HepG2 (cell line): ENCODE results near the gene RBMS2. TPM values are rescaled to one million over a fixed set of nuclear protein-coding genes. Genes with fewer than 3 reads are reported as not detected.
A peak's percentile ranks its signal among the peaks of the same experiment; 100 is the strongest.

ENCODE experiments used
- ARNT2 ChIP-seq: sonication (generic); formaldehyde crosslinking; IDR thresholded peaks from 2 replicates; pipeline ENCODE4 v1.8.0; 2022; ENCODE audit warnings: mild to moderate bottlenecking, low read depth, missing genetic modification reagents, moderate library complexity
- FOSL2 ChIP-seq: sonication (generic); formaldehyde crosslinking; IDR thresholded peaks from 2 replicates; pipeline ENCODE4 v1.4.0; 2020; ENCODE audit warnings: missing genetic modification reagents
- GABPB1 ChIP-seq: IDR thresholded peaks from 2 replicates; pipeline ENCODE4 v1.6.1; 2016; ENCODE audit warnings: mild to moderate bottlenecking, missing genetic modification reagents, moderate library complexity, missing compliant biosample characterization
- GLI4 ChIP-seq: sonication (generic); formaldehyde crosslinking; IDR thresholded peaks from 2 replicates; pipeline ENCODE4 v1.5.1; 2020; ENCODE audit warnings: missing genetic modification reagents, mild to moderate bottlenecking, moderate library complexity, borderline replicate concordance
- HMG20B ChIP-seq: conservative IDR thresholded peaks from 2 replicates; pipeline ENCODE4 v1.6.1; 2016; ENCODE audit warnings: missing genetic modification reagents, missing compliant biosample characterization
- HMGA1 ChIP-seq: sonication (generic); formaldehyde crosslinking; conservative IDR thresholded peaks from 2 replicates; pipeline ENCODE4 v1.4.0; 2020; ENCODE audit warnings: missing genetic modification reagents
- HNF4A ChIP-seq: sonication (generic); formaldehyde crosslinking; IDR thresholded peaks from 2 replicates; pipeline ENCODE4 v1.4.0; 2020; ENCODE audit warnings: missing genetic modification reagents
- HNRNPK ChIP-seq: fragments of 200-400 bp; formaldehyde crosslinking; IDR thresholded peaks from 2 replicates; pipeline ENCODE4 v1.6.1; 2018; ENCODE audit warnings: low read length, low read depth, moderate library complexity, mild to moderate bottlenecking; ENCODE audit not compliant: poor library complexity, severe bottlenecking
- KAT7 ChIP-seq: IDR thresholded peaks from 2 replicates; pipeline ENCODE4 v1.6.1; 2018; ENCODE audit warnings: borderline replicate concordance, missing compliant biosample characterization
- KDM5B ChIP-seq: sonication (generic); formaldehyde crosslinking; IDR thresholded peaks from 2 replicates; pipeline ENCODE4 v1.4.0; 2020; ENCODE audit warnings: missing genetic modification reagents, mild to moderate bottlenecking, borderline replicate concordance
- KLF12 ChIP-seq: sonication (generic); formaldehyde crosslinking; IDR thresholded peaks from 2 replicates; pipeline ENCODE4 v1.4.0; 2020; ENCODE audit warnings: missing genetic modification reagents, borderline replicate concordance
- MXI1 ChIP-seq: IDR thresholded peaks from 3 replicates; pipeline ENCODE4 v1.6.1; 2012; ENCODE audit warnings: low read depth, low read length, inconsistent platforms, borderline replicate concordance
- NFRKB ChIP-seq: fragments of 450-650 bp; IDR thresholded peaks from 2 replicates; pipeline ENCODE4 v1.6.1; 2017
- POLR2A ChIP-seq, 2 experiments: IDR thresholded peaks; 2 replicates each; pipeline ENCODE4 v1.6.1; 2011; ENCODE audit warnings: low read depth in 2 of 2, low read length in 2 of 2, mild to moderate bottlenecking in 1 of 2, moderate library complexity in 1 of 2; ENCODE audit not compliant: insufficient read depth in 1 of 2
- RFX1 ChIP-seq: fragments of 450-650 bp; IDR thresholded peaks from 2 replicates; pipeline ENCODE4 v1.6.1; 2017
- ZFP41 ChIP-seq: sonication (generic); formaldehyde crosslinking; IDR thresholded peaks from 2 replicates; pipeline ENCODE4 v1.4.0; 2020; ENCODE audit warnings: mild to moderate bottlenecking, missing genetic modification reagents, borderline replicate concordance
- ZNF263 ChIP-seq: sonication (generic); formaldehyde crosslinking; IDR thresholded peaks from 2 replicates; pipeline ENCODE4 v1.4.0; 2020; ENCODE audit warnings: missing genetic modification reagents
- ZNF451 ChIP-seq: sonication (generic); formaldehyde crosslinking; IDR thresholded peaks from 2 replicates; pipeline ENCODE4 v1.5.0; 2020; ENCODE audit warnings: mild to moderate bottlenecking, missing genetic modification reagents
- ZNF614 ChIP-seq: IDR thresholded peaks from 2 replicates; pipeline ENCODE4 v1.6.1; 2018; ENCODE audit warnings: missing biosample characterization, missing genetic modification reagents, inconsistent platforms, borderline replicate concordance
- ZNF616 ChIP-seq: sonication (generic); formaldehyde crosslinking; IDR thresholded peaks from 2 replicates; pipeline ENCODE4 v1.5.0; 2020; ENCODE audit warnings: low read depth, mild to moderate bottlenecking, missing genetic modification reagents
- ZNF841 ChIP-seq: sonication (generic); formaldehyde crosslinking; IDR thresholded peaks from 2 replicates; pipeline ENCODE4 v1.8.1; 2023; ENCODE audit warnings: missing genetic modification reagents, borderline replicate concordance
- polyA plus RNA-seq, 8 experiments: library from polyadenylated mRNA; depleted of rRNA in 3 of 8; stranded (reverse) in 7 of 8; unstranded in 1 of 8; fragments of >200 nt; fragmentation: Illumina TruSeq in 4 of 8; extraction: Trizol in 4 of 8; gene quantifications; 2 replicates each; pipeline versions ENCODE4 v1.2.1 to v1.2.3, GENCODE V29; 2011 to 2016; ENCODE audit warnings: low read depth in 4 of 8, missing spikeins in 1 of 8, mixed read lengths in 1 of 8; ENCODE audit not compliant: insufficient read depth in 1 of 8
- total RNA-seq, 5 experiments: library from RNA; depleted of rRNA; stranded (reverse); fragments of >200 nt; fragmentation: Illumina TruSeq; extraction: Trizol; gene quantifications; 2 replicates each; pipeline ENCODE4 v1.2.3, GENCODE V29; 2016; ENCODE audit warnings: low read depth in 1 of 5
- TF ChIP-seq, protein P1 (sequence below): sonication (generic); formaldehyde crosslinking; IDR thresholded peaks from 2 replicates; pipeline ENCODE4 v1.4.0; 2020; ENCODE audit warnings: missing genetic modification reagents, borderline replicate concordance
- TF ChIP-seq, protein P2 (sequence below): sonication (generic); formaldehyde crosslinking; IDR thresholded peaks from 2 replicates; pipeline ENCODE4 v1.5.0; 2020; ENCODE audit warnings: missing genetic modification reagents, mild to moderate bottlenecking, borderline replicate concordance
- TF ChIP-seq, protein P3 (sequence below): sonication (generic); formaldehyde crosslinking; IDR thresholded peaks from 2 replicates; pipeline ENCODE4 v1.5.1; 2020; ENCODE audit warnings: mild to moderate bottlenecking, missing genetic modification reagents, borderline replicate concordance
- TF ChIP-seq, protein P4 (sequence below): sonication (generic); formaldehyde crosslinking; IDR thresholded peaks from 2 replicates; pipeline ENCODE4 v1.4.0; 2020; ENCODE audit warnings: missing genetic modification reagents

The RBMS2 gene
- total and polyA plus RNA-seq, 2 of the 13 experiments (the other 11 are each of a cell fraction or from before 2014, with no cell fraction given) = 0.53 to 7.4 TPM

DNA sequence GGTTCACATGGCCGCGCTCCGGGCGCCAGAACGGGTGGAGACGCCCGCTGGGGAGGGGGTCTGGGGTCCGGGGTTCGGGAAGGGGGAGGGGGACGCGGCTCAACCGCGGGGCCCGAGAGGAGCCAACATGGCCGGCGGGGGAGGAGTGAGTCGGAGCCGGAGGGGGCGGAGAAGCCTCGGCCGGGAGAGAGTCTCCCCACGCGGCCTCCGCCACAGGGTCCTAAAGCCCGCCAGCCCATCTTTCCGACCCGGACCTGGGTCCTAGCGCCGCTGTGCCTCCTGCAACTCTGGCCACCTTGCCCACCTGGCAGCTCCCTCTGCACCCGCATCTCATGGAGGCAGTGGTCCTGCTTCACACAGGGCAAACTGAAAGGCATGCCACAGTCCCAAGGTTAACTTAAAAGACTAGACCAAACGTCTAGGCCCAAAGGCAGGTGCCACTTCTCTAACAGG is 108.6 kb downstream of the RBMS2 start, which contains the start of gene BAZ2A (continued):
- no peak; the same call in 1 of the 2 replicates for TF ChIP-seq HNF4A (CRISPR knock-in tag)
- peak; percentile 89 for TF ChIP-seq GABPB1 (CRISPR knock-in tag)
- no peak; the same call in 1 of the 2 replicates for TF ChIP-seq GLI4 (CRISPR knock-in tag)
- TF ChIP-seq FOSL2 (CRISPR knock-in tag) = peak; percentile 65; the same call in 1 of the 2 replicates
- TF ChIP-seq, protein P1, sequence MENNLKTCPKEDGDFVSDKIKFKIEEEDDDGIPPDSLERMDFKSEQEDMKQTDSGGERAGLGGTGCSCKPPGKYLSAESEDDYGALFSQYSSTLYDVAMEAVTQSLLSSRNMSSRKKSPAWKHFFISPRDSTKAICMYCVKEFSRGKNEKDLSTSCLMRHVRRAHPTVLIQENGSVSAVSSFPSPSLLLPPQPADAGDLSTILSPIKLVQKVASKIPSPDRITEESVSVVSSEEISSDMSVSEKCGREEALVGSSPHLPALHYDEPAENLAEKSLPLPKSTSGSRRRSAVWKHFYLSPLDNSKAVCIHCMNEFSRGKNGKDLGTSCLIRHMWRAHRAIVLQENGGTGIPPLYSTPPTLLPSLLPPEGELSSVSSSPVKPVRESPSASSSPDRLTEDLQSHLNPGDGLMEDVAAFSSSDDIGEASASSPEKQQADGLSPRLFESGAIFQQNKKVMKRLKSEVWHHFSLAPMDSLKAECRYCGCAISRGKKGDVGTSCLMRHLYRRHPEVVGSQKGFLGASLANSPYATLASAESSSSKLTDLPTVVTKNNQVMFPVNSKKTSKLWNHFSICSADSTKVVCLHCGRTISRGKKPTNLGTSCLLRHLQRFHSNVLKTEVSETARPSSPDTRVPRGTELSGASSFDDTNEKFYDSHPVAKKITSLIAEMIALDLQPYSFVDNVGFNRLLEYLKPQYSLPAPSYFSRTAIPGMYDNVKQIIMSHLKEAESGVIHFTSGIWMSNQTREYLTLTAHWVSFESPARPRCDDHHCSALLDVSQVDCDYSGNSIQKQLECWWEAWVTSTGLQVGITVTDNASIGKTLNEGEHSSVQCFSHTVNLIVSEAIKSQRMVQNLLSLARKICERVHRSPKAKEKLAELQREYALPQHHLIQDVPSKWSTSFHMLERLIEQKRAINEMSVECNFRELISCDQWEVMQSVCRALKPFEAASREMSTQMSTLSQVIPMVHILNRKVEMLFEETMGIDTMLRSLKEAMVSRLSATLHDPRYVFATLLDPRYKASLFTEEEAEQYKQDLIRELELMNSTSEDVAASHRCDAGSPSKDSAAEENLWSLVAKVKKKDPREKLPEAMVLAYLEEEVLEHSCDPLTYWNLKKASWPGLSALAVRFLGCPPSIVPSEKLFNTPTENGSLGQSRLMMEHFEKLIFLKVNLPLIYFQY (CRISPR knock-in tag) = peak; percentile 76; the same call in 1 of the 2 replicates
- TF ChIP-seq, protein P2, sequence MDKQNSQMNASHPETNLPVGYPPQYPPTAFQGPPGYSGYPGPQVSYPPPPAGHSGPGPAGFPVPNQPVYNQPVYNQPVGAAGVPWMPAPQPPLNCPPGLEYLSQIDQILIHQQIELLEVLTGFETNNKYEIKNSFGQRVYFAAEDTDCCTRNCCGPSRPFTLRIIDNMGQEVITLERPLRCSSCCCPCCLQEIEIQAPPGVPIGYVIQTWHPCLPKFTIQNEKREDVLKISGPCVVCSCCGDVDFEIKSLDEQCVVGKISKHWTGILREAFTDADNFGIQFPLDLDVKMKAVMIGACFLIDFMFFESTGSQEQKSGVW = no peak
- peak; percentile 68; the same call in 1 of the 2 replicates for TF ChIP-seq ZNF616
- peak in 1 of 2 experiments; percentile 45; a peak in 1 of 4 replicates for TF ChIP-seq POLR2A (IDR thresholded peaks at IDR 0.05; ENCODE audit: insufficient read depth in 1 of 2, low read depth in 2 of 2, low read length in 2 of 2)
- no peak for TF ChIP-seq ZNF841 (CRISPR knock-in tag)
- peak; percentile 70; the same call in 1 of the 3 replicates for TF ChIP-seq MXI1
- TF ChIP-seq KDM5B = peak; percentile 82; the same call in 1 of the 2 replicates
- no peak for TF ChIP-seq RFX1
- TF ChIP-seq HNRNPK = peak; percentile 90
- no peak for TF ChIP-seq KLF12
- TF ChIP-seq ZFP41 (CRISPR knock-in tag) = no peak
- TF ChIP-seq ARNT2 (CRISPR knock-in tag) = no peak
- TF ChIP-seq, protein P3, sequence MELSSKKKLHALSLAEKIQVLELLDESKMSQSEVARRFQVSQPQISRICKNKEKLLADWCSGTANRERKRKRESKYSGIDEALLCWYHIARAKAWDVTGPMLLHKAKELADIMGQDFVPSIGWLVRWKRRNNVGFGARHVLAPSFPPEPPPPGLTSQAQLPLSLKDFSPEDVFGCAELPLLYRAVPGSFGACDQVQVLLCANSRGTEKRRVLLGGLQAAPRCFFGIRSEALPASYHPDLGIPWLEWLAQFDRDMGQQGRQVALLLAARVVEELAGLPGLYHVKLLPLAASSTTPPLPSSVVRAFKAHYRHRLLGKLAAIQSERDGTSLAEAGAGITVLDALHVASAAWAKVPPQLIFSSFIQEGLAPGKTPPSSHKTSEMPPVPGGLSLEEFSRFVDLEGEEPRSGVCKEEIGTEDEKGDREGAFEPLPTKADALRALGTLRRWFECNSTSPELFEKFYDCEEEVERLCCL = no peak
- TF ChIP-seq ZNF614 (CRISPR knock-in tag) = peak; percentile 47; the same call in 1 of the 2 replicates
- 0 out of 2 replicates have a peak, but pooled peaks have one; percentile 46 for TF ChIP-seq HMG20B (CRISPR knock-in tag)
- TF ChIP-seq NFRKB = no peak
- peak; percentile 59; the same call in 1 of the 2 replicates for TF ChIP-seq ZNF451 (CRISPR knock-in tag)
- peak; percentile 95 for TF ChIP-seq KAT7 (CRISPR knock-in tag)
- TF ChIP-seq ZNF263 (CRISPR knock-in tag) = peak; percentile 70
- TF ChIP-seq, protein P4, sequence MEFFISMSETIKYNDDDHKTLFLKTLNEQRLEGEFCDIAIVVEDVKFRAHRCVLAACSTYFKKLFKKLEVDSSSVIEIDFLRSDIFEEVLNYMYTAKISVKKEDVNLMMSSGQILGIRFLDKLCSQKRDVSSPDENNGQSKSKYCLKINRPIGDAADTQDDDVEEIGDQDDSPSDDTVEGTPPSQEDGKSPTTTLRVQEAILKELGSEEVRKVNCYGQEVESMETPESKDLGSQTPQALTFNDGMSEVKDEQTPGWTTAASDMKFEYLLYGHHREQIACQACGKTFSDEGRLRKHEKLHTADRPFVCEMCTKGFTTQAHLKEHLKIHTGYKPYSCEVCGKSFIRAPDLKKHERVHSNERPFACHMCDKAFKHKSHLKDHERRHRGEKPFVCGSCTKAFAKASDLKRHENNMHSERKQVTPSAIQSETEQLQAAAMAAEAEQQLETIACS (CRISPR knock-in tag) = no peak
- TF ChIP-seq HMGA1 (CRISPR knock-in tag) = no peak
